ENCODE results near the gene TRIM58. TPM values are rescaled to one million over a fixed set of nuclear protein-coding genes. Genes with fewer than 3 reads are reported as not detected.
A peak's percentile ranks its signal among the peaks of the same experiment; 100 is the strongest.

Gene TRIM58
- total RNA-seq, 1 donor: 3.5 TPM

- peak overlapping the region; percentile 36 for H3K4me3 ChIP-seq (ENCODE audit: low read depth, low read length)
- no peak for TF ChIP-seq CTCF (IDR thresholded peaks at IDR 0.05; ENCODE audit: insufficient read depth, low read depth, low read length)
- DNase-seq (ENCODE audit: low read depth): no peak
These were observed 49.0 kb downstream of the TRIM58 start for GRCh38 chr1:247905910-247906503.

GRCh38 chr1:247906504-247907047, 49.6 kb downstream of the TRIM58 start:
- peak; percentile 53 for DNase-seq (ENCODE audit: low read depth)
- TF ChIP-seq CTCF (IDR thresholded peaks at IDR 0.05; ENCODE audit: insufficient read depth, low read depth, low read length): no peak
- peak overlapping the region; percentile 36 for H3K4me3 ChIP-seq (ENCODE audit: low read depth, low read length)

GRCh38 chr1:247908766-247909165, 51.8 kb downstream of the TRIM58 start:
- DNase-seq (ENCODE audit: low read depth): no peak
- no peak for TF ChIP-seq CTCF (IDR thresholded peaks at IDR 0.05; ENCODE audit: insufficient read depth, low read depth, low read length)
- H3K4me3 ChIP-seq (ENCODE audit: low read depth, low read length): no peak overlapping the region

- no peak for DNase-seq (ENCODE audit: low read depth)
- no peak for TF ChIP-seq CTCF (IDR thresholded peaks at IDR 0.05; ENCODE audit: insufficient read depth, low read depth, low read length)
- no peak overlapping the region for H3K4me3 ChIP-seq (ENCODE audit: low read depth, low read length)
These were observed 56.8 kb downstream of the TRIM58 start for GRCh38 chr1:247913786-247914185.

- no peak overlapping the region for H3K4me3 ChIP-seq (ENCODE audit: low read depth, low read length)
- no peak for DNase-seq (ENCODE audit: low read depth)
- TF ChIP-seq CTCF (IDR thresholded peaks at IDR 0.05; ENCODE audit: insufficient read depth, low read depth, low read length): no peak
These were observed 58.1 kb downstream of the TRIM58 start for GRCh38 chr1:247914941-247915662.

GRCh38 chr1:247919952-247920351, 63.0 kb downstream of the TRIM58 start, which contains the start of gene OR2T8:
OR2T8 (plus strand) TSS chr1:247920252; CDS start chr1:247921018, 766 bp downstream.
- H3K4me3 ChIP-seq (ENCODE audit: low read depth, low read length): no peak within 1 kb of the TSS
- TF ChIP-seq CTCF (IDR thresholded peaks at IDR 0.05; ENCODE audit: insufficient read depth, low read depth, low read length): no peak
- DNase-seq (ENCODE audit: low read depth): no peak

Data from fibroblast of villous mesenchyme (primary cell).